NCI-H2107 treated with DMSO at 0.1 percent for 48 hours (cell line): ENCODE results near the gene SLC16A12.

Experiments used
- DNase-seq: peaks from one replicate; lab custom pipeline; 2025; ENCODE audit not compliant: unreplicated experiment; lab: John Stamatoyannopoulos, UW

The SLC16A12 gene

GRCh38 chr10:89535171-89536012 is at the start of gene SLC16A12:
SLC16A12 (minus strand) TSS chr10:89535594; CDS start chr10:89462578, 73,016 bp downstream.
- no peak for DNase-seq

GRCh38 chr10:89582022-89582421 is 46.6 kb upstream of the SLC16A12 start:
- no peak for DNase-seq

- DNase-seq = no peak
Measured at GRCh38 chr10:89580243-89580642, 44.8 kb upstream of the SLC16A12 start.

- DNase-seq = no peak
Measured at GRCh38 chr10:89576696-89577095, 41.3 kb upstream of the SLC16A12 start.

GRCh38 chr10:89576022-89576421 is 40.6 kb upstream of the SLC16A12 start:
- DNase-seq = no peak

- no peak for DNase-seq
Measured at GRCh38 chr10:89575031-89575430, 39.6 kb upstream of the SLC16A12 start.

GRCh38 chr10:89574368-89574767 is 39.0 kb upstream of the SLC16A12 start:
- DNase-seq = no peak

GRCh38 chr10:89567576-89568245 is 32.3 kb upstream of the SLC16A12 start:
- DNase-seq = no peak

- DNase-seq = no peak
Measured at GRCh38 chr10:89566992-89567391, 31.6 kb upstream of the SLC16A12 start.

- no peak for DNase-seq
Measured at GRCh38 chr10:89566095-89566950, 30.9 kb upstream of the SLC16A12 start.

GRCh38 chr10:89565180-89565579 is 29.8 kb upstream of the SLC16A12 start:
- DNase-seq = no peak

- peak; percentile 17 for DNase-seq
Measured at GRCh38 chr10:89563861-89564478, 28.6 kb upstream of the SLC16A12 start.

- DNase-seq = no peak
Measured at GRCh38 chr10:89563311-89563710, 27.9 kb upstream of the SLC16A12 start.

GRCh38 chr10:89556600-89556999 is 21.2 kb upstream of the SLC16A12 start:
- no peak for DNase-seq

- no peak for DNase-seq
Measured at GRCh38 chr10:89555688-89556445, 20.5 kb upstream of the SLC16A12 start.

GRCh38 chr10:89554433-89554832 is 19.0 kb upstream of the SLC16A12 start:
- DNase-seq = no peak

GRCh38 chr10:89553064-89553734 is 17.8 kb upstream of the SLC16A12 start:
- no peak for DNase-seq

- DNase-seq = no peak
Measured at GRCh38 chr10:89552213-89552612, 16.8 kb upstream of the SLC16A12 start.

- no peak for DNase-seq
Measured at GRCh38 chr10:89550509-89550908, 15.1 kb upstream of the SLC16A12 start.

- DNase-seq = no peak
Measured at GRCh38 chr10:89549510-89549909, 14.1 kb upstream of the SLC16A12 start.
